ENCODE data around the gene THSD1. TPM values are rescaled to one million over a fixed set of nuclear protein-coding genes. Genes with fewer than 3 reads are reported as not detected.
"Not testable (repeated sequence)": the region's sequence is repeated elsewhere in the genome, so short reads cannot be mapped to it uniquely, and the experiment has no call there.

The THSD1 gene
- total and polyA plus RNA-seq, 4 donors, result 1.3 to 16.0 (median 6.6) TPM; not detected in 1

DNA sequence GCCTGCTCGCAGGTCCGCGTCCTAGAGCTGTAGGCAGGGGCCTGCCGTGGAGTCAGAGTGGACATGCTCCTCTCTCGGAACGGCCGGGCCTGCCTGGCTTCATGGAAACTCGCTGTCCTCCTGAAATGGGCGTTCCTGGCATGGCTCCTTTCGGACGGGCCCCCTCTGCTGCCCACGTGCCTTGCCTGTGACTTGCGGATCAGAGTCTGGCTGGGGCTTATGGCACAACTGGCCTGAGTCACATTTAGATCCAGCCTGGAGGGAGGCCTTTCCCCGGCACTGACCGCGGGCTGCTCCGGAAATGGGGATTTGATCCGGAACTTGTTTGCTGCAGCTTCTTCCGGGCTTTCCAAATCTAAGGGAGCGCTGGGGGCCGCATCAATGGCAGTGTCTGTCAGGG, 28.1 kb downstream of the THSD1 start:
- intact Hi-C loops (cut with DNase I), result no loop called here
- no peaks in the 10 kb centered on the region for H3K9me3 ChIP-seq (ENCODE audit: control insufficient read depth, low read length)
- no peak overlapping the region for H3K27ac ChIP-seq (ENCODE audit: low read depth in 1 of 2, low read length in 2 of 2)
- WGBS, 2 donors, result 96 to 97% methylated on average over 21 of the region's 21 CpGs
- no peaks in the 10 kb centered on the region for H3K4me1 ChIP-seq (ENCODE audit: control insufficient read depth in 1 of 2, insufficient read depth in 2 of 2, low read length in 2 of 2)
- DNase-seq (no peak), ATAC-seq (ENCODE audit: low FRiP score) (no peak)
- H3K4me3 ChIP-seq (ENCODE audit: low read length in 2 of 2), result no peak overlapping the region
- H3K36me3 ChIP-seq (ENCODE audit: control insufficient read depth in 1 of 2, insufficient read depth in 2 of 2, low read length in 1 of 2), result peaks cover 0 to 4% of the 10 kb centered on the region in 2 donors
- no peaks in the 10 kb centered on the region for H3K27me3 ChIP-seq (ENCODE audit: control insufficient read depth in 1 of 2, insufficient read depth in 2 of 2, low read length in 1 of 2)

DNA sequence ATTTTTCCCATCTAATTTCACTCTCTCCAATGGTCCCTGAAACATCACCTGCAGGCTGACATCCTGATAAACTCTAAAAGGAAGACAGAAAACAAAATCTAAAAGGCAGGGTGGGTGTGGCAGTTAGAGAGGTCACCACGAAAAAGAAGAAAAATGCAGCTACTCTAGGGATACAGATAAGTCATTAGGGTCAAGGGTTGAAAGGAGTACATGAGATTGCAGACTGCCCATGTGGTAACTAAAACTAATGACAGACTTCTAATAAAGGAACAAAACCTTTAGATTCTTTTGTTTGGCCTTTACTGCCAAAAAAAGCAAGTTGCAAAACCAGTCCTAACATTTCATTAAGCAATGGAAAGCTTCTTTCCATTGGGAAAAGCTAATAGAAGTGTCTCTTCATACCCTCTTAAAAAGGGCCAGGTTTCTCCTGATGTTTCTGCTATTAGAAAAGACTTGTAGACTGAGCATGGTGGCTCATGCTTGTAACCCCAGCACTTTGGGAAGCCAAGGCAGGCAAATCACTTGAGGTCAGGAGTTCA, 31.0 kb downstream of the THSD1 start:
- H3K9me3 ChIP-seq (ENCODE audit: control insufficient read depth, low read length), result no peaks in the 10 kb centered on the region
- H3K4me3 ChIP-seq (ENCODE audit: low read length in 2 of 2), result no peak overlapping the region
- no peak for DNase-seq
- WGBS, 2 donors, result 29 to 31% methylated on average over 1 of the region's 1 CpG
- H3K27me3 ChIP-seq (ENCODE audit: control insufficient read depth in 1 of 2, insufficient read depth in 2 of 2, low read length in 1 of 2), result no peaks in the 10 kb centered on the region
- no peak for ATAC-seq (ENCODE audit: low FRiP score)
- H3K36me3 ChIP-seq (ENCODE audit: control insufficient read depth in 1 of 2, insufficient read depth in 2 of 2, low read length in 1 of 2), result peaks cover 0 to 4% of the 10 kb centered on the region in 2 donors
- H3K27ac ChIP-seq (ENCODE audit: low read depth in 1 of 2, low read length in 2 of 2), result no peak overlapping the region
- intact Hi-C loops (cut with DNase I), result no loop called here
- no peaks in the 10 kb centered on the region for H3K4me1 ChIP-seq (ENCODE audit: control insufficient read depth in 1 of 2, insufficient read depth in 2 of 2, low read length in 2 of 2)

DNA sequence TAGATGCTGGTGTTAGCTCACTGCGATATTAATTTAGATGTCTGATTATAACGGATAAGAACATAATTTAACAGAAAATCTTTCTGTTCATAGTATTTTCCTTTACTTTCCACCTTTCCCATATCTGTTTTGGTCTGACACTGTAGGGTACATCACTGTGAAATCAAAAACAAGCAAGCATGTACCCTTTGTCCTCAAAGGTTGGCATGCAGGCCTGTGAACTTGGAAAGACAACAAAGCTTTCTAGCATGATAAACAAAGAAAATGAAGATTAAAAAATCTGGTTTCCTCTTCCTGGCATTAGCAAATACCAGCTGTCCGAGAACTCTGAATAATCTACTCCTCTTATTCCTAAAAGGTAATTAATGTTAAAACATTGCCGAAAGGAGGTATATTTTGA, 31.6 kb downstream of the THSD1 start:
- Histone ChIP-seq H3K9me3 (ENCODE audit: control insufficient read depth, low read length) (no peaks in the 10 kb centered on the region), H3K27ac (ENCODE audit: low read depth in 1 of 2, low read length in 2 of 2) (no peak overlapping the region), H3K4me3 (ENCODE audit: low read length in 2 of 2) (no peak overlapping the region), H3K27me3 (ENCODE audit: control insufficient read depth in 1 of 2, insufficient read depth in 2 of 2, low read length in 1 of 2) (no peaks in the 10 kb centered on the region), H3K4me1 (ENCODE audit: control insufficient read depth in 1 of 2, insufficient read depth in 2 of 2, low read length in 2 of 2) (no peaks in the 10 kb centered on the region), H3K36me3 (ENCODE audit: control insufficient read depth in 1 of 2, insufficient read depth in 2 of 2, low read length in 1 of 2) (peaks cover 0 to 4% of the 10 kb centered on the region in 2 donors)
- intact Hi-C loops (cut with DNase I), result no loop called here
- ATAC-seq (ENCODE audit: low FRiP score) (no peak), DNase-seq (no peak)
- WGBS, 2 donors, result 85 to 89% methylated on average over 4 of the region's 4 CpGs

DNA sequence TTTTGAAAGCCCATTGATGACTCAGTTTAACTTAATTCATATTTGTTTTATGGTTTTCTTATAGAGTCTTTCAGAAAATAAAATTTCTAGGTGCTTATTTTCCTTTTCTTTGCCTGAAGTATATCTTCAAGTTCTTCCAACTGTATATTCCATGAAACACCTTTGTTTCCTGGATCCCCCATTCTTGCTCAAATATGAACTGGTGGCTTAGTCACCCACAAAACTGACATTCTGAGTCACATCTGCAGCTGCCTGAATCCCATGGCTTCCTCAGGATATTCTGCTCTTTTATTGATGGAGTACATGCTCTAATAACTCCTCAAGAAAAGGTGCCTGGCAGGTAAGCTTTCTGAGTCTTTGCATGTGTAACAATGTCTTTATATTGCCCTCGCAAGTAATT, 32.7 kb downstream of the THSD1 start:
- H3K9me3 ChIP-seq (ENCODE audit: control insufficient read depth, low read length); H3K36me3 ChIP-seq (ENCODE audit: control insufficient read depth in 1 of 2, insufficient read depth in 2 of 2, low read length in 1 of 2); H3K4me3 ChIP-seq (ENCODE audit: low read length in 2 of 2); H3K27me3 ChIP-seq (ENCODE audit: control insufficient read depth in 1 of 2, insufficient read depth in 2 of 2, low read length in 1 of 2); intact Hi-C loops (cut with DNase I); DNase-seq; ATAC-seq (ENCODE audit: low FRiP score); H3K27ac ChIP-seq (ENCODE audit: low read depth in 1 of 2, low read length in 2 of 2); H3K4me1 ChIP-seq (ENCODE audit: control insufficient read depth in 1 of 2, insufficient read depth in 2 of 2, low read length in 2 of 2): not testable (repeated sequence)
- 93 to 95% methylated on average over 1 of the region's 1 CpG for WGBS, 2 donors

DNA sequence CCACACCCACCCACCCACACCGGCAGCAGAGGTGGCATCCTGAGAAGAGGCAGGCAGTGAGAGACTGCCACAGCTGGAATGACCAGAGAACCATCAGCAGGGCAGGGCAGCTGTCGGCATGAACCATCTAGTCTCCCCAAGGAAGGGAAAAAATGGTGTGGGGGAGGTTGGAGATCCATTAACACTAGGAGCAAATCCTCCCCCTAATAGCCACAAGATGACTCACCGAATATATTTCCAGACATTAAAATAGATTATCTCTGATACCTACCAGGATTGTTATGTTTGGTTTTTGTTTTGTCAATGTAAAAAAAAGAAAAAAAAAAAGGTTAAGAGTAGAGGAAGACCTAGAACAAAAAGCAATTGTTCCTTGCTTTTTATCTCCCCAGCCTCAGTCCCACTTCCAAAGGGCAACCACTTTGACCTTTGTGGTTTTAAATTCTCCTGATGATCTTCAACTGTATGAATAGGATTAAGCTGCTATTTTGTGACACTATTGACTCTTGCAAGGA, 34.2 kb downstream of the THSD1 start:
- ATAC-seq (ENCODE audit: low FRiP score), result no peak
- intact Hi-C loops (cut with DNase I), result no loop called here
- no peak overlapping the region for H3K4me3 ChIP-seq (ENCODE audit: low read length in 2 of 2)
- WGBS, 2 donors, result 46 to 47% methylated on average over 3 of the region's 3 CpGs
- no peaks in the 10 kb centered on the region for H3K4me1 ChIP-seq (ENCODE audit: control insufficient read depth in 1 of 2, insufficient read depth in 2 of 2, low read length in 2 of 2)
- H3K27me3 ChIP-seq (ENCODE audit: control insufficient read depth in 1 of 2, insufficient read depth in 2 of 2, low read length in 1 of 2), result no peaks in the 10 kb centered on the region
- no peaks in the 10 kb centered on the region for H3K36me3 ChIP-seq (ENCODE audit: control insufficient read depth in 1 of 2, insufficient read depth in 2 of 2, low read length in 1 of 2)
- no peaks in the 10 kb centered on the region for H3K9me3 ChIP-seq (ENCODE audit: control insufficient read depth, low read length)
- H3K27ac ChIP-seq (ENCODE audit: low read depth in 1 of 2, low read length in 2 of 2), result no peak overlapping the region
- no peak for DNase-seq

DNA sequence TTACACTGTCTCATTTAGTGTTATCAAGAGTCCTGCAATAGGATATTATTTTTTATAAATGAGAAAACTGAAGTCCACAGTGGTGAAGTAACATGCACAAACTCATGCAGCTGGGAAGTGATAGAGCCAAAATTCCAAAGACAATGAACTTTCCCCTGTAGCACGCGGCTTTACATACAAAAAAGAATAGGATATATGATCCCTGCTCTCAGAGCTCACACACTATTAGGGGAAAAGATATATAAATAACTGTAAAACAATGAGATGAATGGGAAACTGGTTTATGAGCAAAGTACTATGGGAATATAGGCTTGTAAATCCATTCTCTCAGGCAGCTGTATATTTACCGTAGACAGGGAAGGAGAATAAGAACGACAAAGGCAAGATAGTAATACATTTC, 39.7 kb downstream of the THSD1 start:
- Histone ChIP-seq H3K36me3 (ENCODE audit: control insufficient read depth in 1 of 2, insufficient read depth in 2 of 2, low read length in 1 of 2) (no peaks in the 10 kb centered on the region), H3K27ac (ENCODE audit: low read depth in 1 of 2, low read length in 2 of 2) (no peak overlapping the region), H3K4me1 (ENCODE audit: control insufficient read depth in 1 of 2, insufficient read depth in 2 of 2, low read length in 2 of 2) (no peaks in the 10 kb centered on the region), H3K4me3 (ENCODE audit: low read length in 2 of 2) (no peak overlapping the region), H3K9me3 (ENCODE audit: control insufficient read depth, low read length) (no peaks in the 10 kb centered on the region), H3K27me3 (ENCODE audit: control insufficient read depth in 1 of 2, insufficient read depth in 2 of 2, low read length in 1 of 2) (no peaks in the 10 kb centered on the region)
- WGBS, 2 donors, result 70 to 82% methylated on average over 4 of the region's 4 CpGs
- intact Hi-C loops (cut with DNase I), result no loop called here
- DNase-seq (no peak), ATAC-seq (ENCODE audit: low FRiP score) (no peak)

DNA sequence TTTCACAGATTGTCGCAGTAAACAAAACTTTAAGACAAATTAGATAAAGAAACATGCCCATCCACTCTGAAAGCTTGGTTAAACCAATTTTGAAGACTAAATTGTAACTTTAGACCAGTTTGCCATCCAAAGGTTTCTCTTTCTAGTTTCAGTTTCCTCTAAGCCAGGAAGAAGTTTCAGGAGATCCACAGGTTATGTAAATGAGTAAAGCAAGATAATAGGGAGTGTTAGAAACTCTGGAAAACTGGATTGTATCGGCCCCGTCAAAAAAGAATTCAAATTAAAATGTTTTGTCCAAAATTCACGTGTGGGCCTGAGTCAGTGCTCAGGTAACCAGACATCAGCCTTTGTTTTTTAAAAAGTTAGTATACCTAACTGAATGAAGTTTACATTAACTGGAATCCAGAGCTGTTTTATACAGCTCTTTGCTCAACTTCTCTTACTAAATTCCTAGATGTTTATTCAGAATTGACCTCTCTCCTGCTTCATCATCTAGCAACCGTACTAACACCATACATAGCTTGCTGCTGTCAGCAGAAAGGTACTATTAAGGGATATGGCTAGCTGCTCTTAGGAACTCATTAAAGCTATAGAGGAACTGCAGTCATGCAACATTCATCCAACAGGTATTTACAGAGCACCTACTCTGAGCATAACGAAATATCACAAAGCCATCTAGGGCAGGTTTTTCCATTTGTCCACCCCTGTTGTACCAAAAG, 43.6 kb downstream of the THSD1 start:
- H3K4me1 ChIP-seq (ENCODE audit: control insufficient read depth in 1 of 2, insufficient read depth in 2 of 2, low read length in 2 of 2); ATAC-seq (ENCODE audit: low FRiP score); intact Hi-C loops (cut with DNase I); DNase-seq; H3K27ac ChIP-seq (ENCODE audit: low read depth in 1 of 2, low read length in 2 of 2); H3K36me3 ChIP-seq (ENCODE audit: control insufficient read depth in 1 of 2, insufficient read depth in 2 of 2, low read length in 1 of 2); H3K27me3 ChIP-seq (ENCODE audit: control insufficient read depth in 1 of 2, insufficient read depth in 2 of 2, low read length in 1 of 2); H3K4me3 ChIP-seq (ENCODE audit: low read length in 2 of 2); H3K9me3 ChIP-seq (ENCODE audit: control insufficient read depth, low read length): not testable (repeated sequence)
- 85 to 90% methylated on average over 5 of the region's 6 CpGs for WGBS, 2 donors

DNA sequence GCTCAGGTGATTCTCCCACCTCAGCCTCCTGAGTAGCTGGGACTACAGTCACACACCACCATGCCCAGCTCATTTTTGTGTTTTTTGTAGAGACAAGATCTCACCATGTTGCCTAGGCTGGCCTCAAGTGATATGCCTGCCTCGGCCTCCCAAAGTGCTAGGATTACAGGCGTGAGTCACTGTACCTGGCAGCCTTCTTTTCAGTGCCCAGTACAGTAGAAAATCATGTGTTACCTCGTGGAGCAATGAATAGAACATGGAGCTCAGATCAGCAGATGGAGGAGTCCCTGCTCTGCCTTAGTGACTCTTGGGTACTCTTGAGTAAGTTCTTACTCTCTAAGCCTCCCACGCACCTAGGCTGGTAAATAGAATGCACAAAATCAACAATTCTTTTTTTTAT, 44.7 kb downstream of the THSD1 start:
- no peak for ATAC-seq (ENCODE audit: low FRiP score)
- 85 to 90% methylated on average over 4 of the region's 4 CpGs for WGBS, 2 donors
- Histone ChIP-seq H3K4me1 (ENCODE audit: control insufficient read depth in 1 of 2, insufficient read depth in 2 of 2, low read length in 2 of 2) (no peaks in the 10 kb centered on the region), H3K27ac (ENCODE audit: low read depth in 1 of 2, low read length in 2 of 2) (no peak overlapping the region), H3K27me3 (ENCODE audit: control insufficient read depth in 1 of 2, insufficient read depth in 2 of 2, low read length in 1 of 2) (no peaks in the 10 kb centered on the region), H3K9me3 (ENCODE audit: control insufficient read depth, low read length) (no peaks in the 10 kb centered on the region), H3K36me3 (ENCODE audit: control insufficient read depth in 1 of 2, insufficient read depth in 2 of 2, low read length in 1 of 2) (no peaks in the 10 kb centered on the region), H3K4me3 (ENCODE audit: low read length in 2 of 2) (no peak overlapping the region)
- no peak for DNase-seq
- intact Hi-C loops (cut with DNase I), result no loop called here

DNA sequence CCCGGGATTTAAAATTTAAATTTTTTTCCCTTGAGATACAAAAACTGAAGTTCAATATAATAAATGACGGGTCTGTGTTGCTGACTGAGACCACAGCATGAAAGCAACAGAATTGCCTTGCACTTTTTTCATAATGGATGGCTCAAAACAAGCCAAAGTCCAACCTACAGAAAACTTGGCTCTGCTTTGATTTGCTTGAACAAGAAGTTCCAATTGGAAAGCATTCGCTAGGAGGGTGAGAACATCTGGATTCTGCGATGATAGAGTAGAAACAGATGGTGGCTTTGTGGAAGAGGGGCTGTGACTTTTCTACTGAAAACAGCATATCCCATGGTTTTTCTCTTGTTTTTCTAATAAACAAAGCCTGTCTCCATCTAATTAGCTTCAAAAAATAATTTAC, 46.4 kb downstream of the THSD1 start:
- Histone ChIP-seq H3K27ac (ENCODE audit: low read depth in 1 of 2, low read length in 2 of 2) (no peak overlapping the region), H3K4me3 (ENCODE audit: low read length in 2 of 2) (no peak overlapping the region), H3K4me1 (ENCODE audit: control insufficient read depth in 1 of 2, insufficient read depth in 2 of 2, low read length in 2 of 2) (no peaks in the 10 kb centered on the region), H3K9me3 (ENCODE audit: control insufficient read depth, low read length) (no peaks in the 10 kb centered on the region), H3K36me3 (ENCODE audit: control insufficient read depth in 1 of 2, insufficient read depth in 2 of 2, low read length in 1 of 2) (no peaks in the 10 kb centered on the region), H3K27me3 (ENCODE audit: control insufficient read depth in 1 of 2, insufficient read depth in 2 of 2, low read length in 1 of 2) (no peaks in the 10 kb centered on the region)
- DNase-seq (no peak), ATAC-seq (ENCODE audit: low FRiP score) (no peak)
- 2 to 11% methylated on average over 4 of the region's 4 CpGs for WGBS, 2 donors
- intact Hi-C loops (cut with DNase I), result no loop called here

Data from aorta (tissue), 5 donors.